Activated CD4-positive, alpha-beta T cell treated with anti-CD3 and anti-CD28 coated beads for 36 hours (primary cell): ENCODE measurements around the gene OTUB1. TPM values are rescaled to one million over a fixed set of nuclear protein-coding genes. Genes with fewer than 3 reads are reported as not detected.

Experiments
- ATAC-seq: fragments of 200-7000 bp; cut with Tn5 transposase; one replicate; pipeline ENCODE4 v1.10.0; 2021; ENCODE audit warnings: mild to moderate bottlenecking, moderate library complexity
- CTCF ChIA-PET: fragments of 350-600 bp; sonication (Branson Sonifier 250); formaldehyde crosslinking; loops from one replicate; lab custom pipeline; 2021; ENCODE audit warnings: antibody characterized with exemption; lab: Charles Lee
- POLR2A ChIA-PET: fragments of 350-600 bp; sonication (Branson Sonifier 250); formaldehyde crosslinking; loops from one replicate; lab custom pipeline; 2021; ENCODE audit warnings: antibody characterized with exemption, inconsistent platforms; lab: Charles Lee
- DNase-seq: peaks from one replicate; pipeline ENCODE4 v3.0.0-alpha.2; 2020
- H3K27ac Mint-ChIP-seq: one replicate; pipeline ENCODE4 v1.8.0; 2021; ENCODE audit warnings: mixed read lengths
- H3K27me3 Mint-ChIP-seq: one replicate; pipeline ENCODE4 v1.8.0; 2021; ENCODE audit warnings: mixed read lengths
- H3K36me3 Mint-ChIP-seq: one replicate; pipeline ENCODE4 v1.8.0; 2021; ENCODE audit warnings: low read depth, mixed read lengths
- H3K4me1 Mint-ChIP-seq: one replicate; pipeline ENCODE4 v1.8.0; 2021; ENCODE audit warnings: mixed read lengths
- H3K4me3 Mint-ChIP-seq: one replicate; pipeline ENCODE4 v1.8.0; 2021; ENCODE audit warnings: mild to moderate bottlenecking, moderate library complexity, mixed read lengths
- H3K9me3 Mint-ChIP-seq: one replicate; pipeline ENCODE4 v1.8.0; 2021; ENCODE audit warnings: low read depth, mixed read lengths
- intact Hi-C, 2 experiments: fragments of 100-400 bp; cut with DNase I in 1 of 2; cut with micrococcal nuclease in 1 of 2; formaldehyde crosslinking; loops; one replicate each; pipeline versions ENCODE4 v1.14.2 to v1.15.1; 2022 to 2024; cut with DNase I, micrococcal nuclease
- total RNA-seq, 2 experiments: library from RNA; stranded (reverse); gene quantifications; one replicate each; pipeline ENCODE4 v1.2.3, GENCODE V29; 2021

OTUB1 gene
- total RNA-seq, 2 experiments from 2014 or later: 77.4 to 86.1 TPM

DNA sequence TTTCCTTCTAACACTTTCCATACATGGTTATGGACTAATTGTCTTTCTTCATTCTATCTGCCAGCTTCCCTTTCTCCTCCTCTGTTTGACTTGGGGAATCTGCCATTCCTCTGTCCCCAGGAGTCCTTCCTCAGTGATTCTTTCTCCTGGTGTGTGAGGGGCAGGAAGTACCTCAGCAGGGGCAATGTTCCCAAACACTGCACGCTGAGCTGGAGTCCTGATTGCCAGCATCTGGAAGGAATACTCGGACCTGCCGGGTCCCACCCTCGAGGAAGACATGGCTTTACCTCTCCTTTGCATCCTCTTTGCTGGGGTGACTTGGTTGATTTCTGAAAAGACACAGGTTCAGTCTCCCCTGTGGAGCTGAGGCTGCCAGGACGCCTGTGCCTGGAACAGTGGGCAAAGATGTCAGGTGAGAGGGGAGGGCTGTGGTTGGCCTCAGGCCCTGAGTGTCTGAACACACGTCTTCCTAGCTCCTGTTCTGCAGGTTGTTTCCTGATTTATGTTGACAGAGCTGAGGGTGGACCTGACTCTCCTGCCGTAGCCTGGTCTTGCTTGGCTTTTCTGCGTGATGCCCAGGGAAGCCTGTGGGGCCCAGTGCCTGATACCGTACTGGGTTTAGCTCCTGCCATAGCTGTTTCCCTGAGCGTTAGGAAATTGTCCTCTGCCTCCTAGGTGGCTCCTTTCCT, 7.5 kb upstream of the OTUB1 start:
- peak overlapping the region; percentile 34 for H3K27ac Mint-ChIP-seq
- H3K4me1 Mint-ChIP-seq: peaks cover 20% of the 10 kb centered on the region
- ChIA-PET POLR2A (interaction anchor here (0.7 kb wide), 1 partner anchor 1158 kb away, joined by 5 read pairs; no protein-coding TSS in a partner anchor), CTCF (interaction anchor here (0.8 kb wide), 1 partner anchor 208 kb away, joined by 3 read pairs; no protein-coding TSS in a partner anchor)
- DNase-seq: no peak
- ATAC-seq: no peak
- H3K9me3 Mint-ChIP-seq: no peaks in the 10 kb centered on the region
- intact Hi-C loops: no loop called here
- no peaks in the 10 kb centered on the region for H3K27me3 Mint-ChIP-seq
- no peak overlapping the region for H3K4me3 Mint-ChIP-seq
- H3K36me3 Mint-ChIP-seq: peaks cover 31% of the 10 kb centered on the region

- POLR2A ChIA-PET: no interaction called here
- intact Hi-C loops: no loop called here
Observed at GRCh38 chr11:63979426-63979825, 6.8 kb upstream of the OTUB1 start.

GRCh38 chr11:63985812-63986155, 454 bp upstream of the OTUB1 start:
- Mint-ChIP-seq H3K27me3 (no peaks in the 10 kb centered on the region), H3K27ac (peak overlapping the region; percentile 89), H3K9me3 (no peaks in the 10 kb centered on the region), H3K36me3 (peaks cover 20% of the 10 kb centered on the region), H3K4me3 (peak overlapping the region; percentile 93), H3K4me1 (peaks cover 23% of the 10 kb centered on the region)
- ChIA-PET POLR2A (interaction anchor here (0.9 kb wide), 1 partner anchor 147 kb away, joined by 3 read pairs; the partner anchor contains the start of gene MARK2), CTCF (interaction anchor here (0.9 to 1.1 kb wide), 3 partner anchors 30 to 219 kb away, joined by 3 to 4 read pairs (median 3); no protein-coding TSS in a partner anchor)
- peak; percentile 81 for DNase-seq
- intact Hi-C loops: loop anchor here (1.0 to 10.0 kb wide), 13 partner anchors 11 to 1105 kb away; partner anchors contain the start of genes COX8A (in 2 of the 2), BAD (in 1 of the 2), CATSPERZ (in 1 of the 2) and DNAJC4 (in 1 of the 2)
- peak; percentile 83 for ATAC-seq

More at GRCh38 chr11:63979426-63979825, 6.8 kb upstream of the OTUB1 start:
- Mint-ChIP-seq H3K4me1 (peaks cover 16% of the 10 kb centered on the region), H3K4me3 (no peak overlapping the region), H3K36me3 (peaks cover 28% of the 10 kb centered on the region), H3K27me3 (no peaks in the 10 kb centered on the region), H3K27ac (no peak overlapping the region), H3K9me3 (no peaks in the 10 kb centered on the region)
- ATAC-seq: no peak
- DNase-seq: no peak
- CTCF ChIA-PET: no interaction called here

DNA sequence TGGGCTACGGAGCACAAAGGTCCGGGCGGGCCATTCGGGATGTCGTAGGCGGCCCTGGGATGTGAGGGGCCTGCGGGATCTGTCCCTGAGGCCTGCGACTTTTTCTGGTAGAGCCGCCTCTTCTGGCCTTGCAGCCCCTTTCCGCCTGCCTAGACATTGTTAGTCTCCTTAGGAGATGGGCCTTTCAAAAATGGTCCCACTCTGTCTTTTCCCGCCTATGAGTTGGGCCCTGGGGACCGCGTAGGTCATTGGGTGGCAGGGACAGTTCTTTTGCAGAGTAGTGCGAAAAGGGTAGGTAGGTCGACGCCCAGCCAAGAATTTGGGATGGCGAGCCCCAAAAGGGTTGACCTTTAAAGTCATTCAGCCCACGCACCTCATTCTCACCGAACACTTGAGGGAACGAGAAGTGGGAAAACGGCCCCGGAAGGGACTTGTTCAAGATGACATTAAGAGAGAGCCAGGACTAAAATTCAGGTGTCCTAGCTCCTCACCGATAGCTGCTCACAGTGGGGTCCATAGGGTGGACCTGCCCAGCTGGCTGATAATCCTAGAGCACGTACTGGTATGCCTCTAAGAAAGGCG, 785 bp downstream of the OTUB1 start:
- Mint-ChIP-seq H3K4me1 (peaks cover 26% of the 10 kb centered on the region), H3K27ac (peak overlapping the region; percentile 67), H3K36me3 (peaks cover 28% of the 10 kb centered on the region), H3K9me3 (no peaks in the 10 kb centered on the region), H3K4me3 (peak overlapping the region; percentile 76), H3K27me3 (no peaks in the 10 kb centered on the region)
- CTCF ChIA-PET: interaction anchor here (0.8 kb wide), 1 partner anchor 1364 kb away, joined by 3 read pairs; no protein-coding TSS in a partner anchor
- intact Hi-C loops: loop anchor here (1.0 to 10.0 kb wide), 13 partner anchors 10 to 1106 kb away; partner anchors contain the start of genes COX8A (in 2 of the 2), BAD (in 1 of the 2), CATSPERZ (in 1 of the 2) and DNAJC4 (in 1 of the 2)
- no peak for ATAC-seq
- POLR2A ChIA-PET: interaction anchor here (0.5 to 0.6 kb wide), 2 partner anchors 10 to 807 kb away, joined by 3 read pairs; no protein-coding TSS in a partner anchor
- no peak for DNase-seq

- no peaks in the 10 kb centered on the region for H3K27me3 Mint-ChIP-seq
- intact Hi-C loops: no loop called here
- H3K9me3 Mint-ChIP-seq: no peaks in the 10 kb centered on the region
- POLR2A ChIA-PET: interaction anchor here (0.5 kb wide), 1 partner anchor 355 kb away, joined by 3 read pairs; no protein-coding TSS in a partner anchor
- peaks cover 44% of the 10 kb centered on the region for H3K36me3 Mint-ChIP-seq
- H3K27ac Mint-ChIP-seq: no peak overlapping the region
- CTCF ChIA-PET: interaction anchor here (0.9 to 2.1 kb wide), 2 partner anchors 9 to 156 kb away, joined by 3 to 13 read pairs; no protein-coding TSS in a partner anchor
- no peak overlapping the region for H3K4me3 Mint-ChIP-seq
- DNase-seq (no peak), ATAC-seq (no peak)
- H3K4me1 Mint-ChIP-seq: peaks cover 18% of the 10 kb centered on the region
Observed at GRCh38 chr11:63991558-63991957, 5.3 kb downstream of the OTUB1 start.

DNA sequence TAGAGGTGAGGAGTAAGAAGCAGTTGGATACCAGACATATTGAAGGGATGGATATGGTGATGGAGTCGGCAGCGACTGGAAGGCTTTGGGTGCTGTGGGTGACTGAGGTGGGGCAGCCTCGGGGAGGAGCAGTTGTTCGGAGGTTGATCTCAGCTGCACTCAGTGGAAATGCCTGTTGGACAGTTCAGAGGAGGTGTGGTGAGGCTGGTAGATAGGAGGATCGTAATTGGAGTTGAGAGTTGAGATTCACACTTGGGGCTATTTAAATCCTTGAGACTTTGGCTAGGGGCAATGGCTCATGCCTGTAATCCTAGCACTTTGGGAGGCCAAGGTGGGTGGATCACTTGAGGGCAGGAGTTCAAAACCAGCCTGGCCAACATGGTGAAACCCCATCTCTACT, 6.9 kb downstream of the OTUB1 start:
- Mint-ChIP-seq H3K4me3 (no peak overlapping the region), H3K9me3 (no peaks in the 10 kb centered on the region), H3K36me3 (peaks cover 49% of the 10 kb centered on the region), H3K27me3 (no peaks in the 10 kb centered on the region), H3K4me1 (peaks cover 9% of the 10 kb centered on the region), H3K27ac (no peak overlapping the region)
- ChIA-PET POLR2A (no interaction called here), CTCF (no interaction called here)
- intact Hi-C loops: no loop called here
- ATAC-seq (no peak), DNase-seq (no peak)

DNA sequence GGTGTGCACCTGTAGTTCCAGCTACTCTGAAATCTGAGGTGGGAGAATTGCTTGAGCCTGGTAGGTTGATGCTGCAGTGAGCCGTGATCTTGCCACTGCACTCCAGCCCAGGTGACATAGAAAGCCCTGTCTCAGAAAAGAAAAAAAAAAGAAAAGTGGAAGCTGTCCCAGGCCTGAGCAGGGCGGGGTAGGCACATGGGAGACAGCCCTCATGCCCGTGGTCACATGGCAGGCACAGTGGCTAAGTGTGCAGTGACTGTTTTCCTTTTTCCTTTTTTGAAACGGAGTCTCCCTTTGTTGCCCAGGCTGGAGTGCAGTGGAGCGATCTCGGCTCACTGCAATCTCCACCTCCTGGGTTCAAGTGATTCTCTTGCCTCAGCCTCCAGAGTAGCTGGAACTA, 7.8 kb downstream of the OTUB1 start:
- H3K4me3 Mint-ChIP-seq: no peak overlapping the region
- DNase-seq (no peak), ATAC-seq (no peak)
- H3K4me1 Mint-ChIP-seq: peaks cover 4% of the 10 kb centered on the region
- intact Hi-C loops: no loop called here
- no peak overlapping the region for H3K27ac Mint-ChIP-seq
- CTCF ChIA-PET: interaction anchor here (0.7 kb wide), 1 partner anchor 10 kb away, joined by 3 read pairs; no protein-coding TSS in a partner anchor
- H3K9me3 Mint-ChIP-seq: no peaks in the 10 kb centered on the region
- H3K27me3 Mint-ChIP-seq: no peaks in the 10 kb centered on the region
- peaks cover 44% of the 10 kb centered on the region for H3K36me3 Mint-ChIP-seq
- POLR2A ChIA-PET: interaction anchor here (0.6 to 0.7 kb wide), 2 partner anchors 81 to 382 kb away, joined by 3 to 6 read pairs; no protein-coding TSS in a partner anchor

DNA sequence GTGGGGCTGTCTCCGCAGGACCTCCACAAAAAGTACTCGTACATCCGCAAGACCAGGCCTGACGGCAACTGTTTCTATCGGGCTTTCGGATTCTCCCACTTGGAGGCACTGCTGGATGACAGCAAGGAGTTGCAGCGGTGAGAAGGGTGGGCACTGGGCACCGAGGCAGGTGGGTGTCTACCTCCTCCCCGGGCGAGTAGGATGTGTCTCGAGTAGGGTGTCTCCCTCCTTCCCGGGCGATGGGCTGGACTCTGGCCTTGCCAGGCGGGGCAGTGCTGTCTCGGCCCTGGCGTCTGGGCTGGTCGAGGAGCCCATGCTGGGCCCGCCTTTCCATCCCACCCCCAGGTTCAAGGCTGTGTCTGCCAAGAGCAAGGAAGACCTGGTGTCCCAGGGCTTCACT, 10.3 kb downstream of the OTUB1 start:
- DNase-seq (no peak), ATAC-seq (no peak)
- Mint-ChIP-seq H3K27me3 (peaks cover 2% of the 10 kb centered on the region), H3K4me1 (peaks cover 7% of the 10 kb centered on the region), H3K36me3 (peaks cover 30% of the 10 kb centered on the region), H3K4me3 (no peak overlapping the region), H3K9me3 (no peaks in the 10 kb centered on the region), H3K27ac (no peak overlapping the region)
- POLR2A ChIA-PET: no interaction called here
- intact Hi-C loops: no loop called here
- CTCF ChIA-PET: no interaction called here

GRCh38 chr11:63997104-63997700, 11.0 kb downstream of the OTUB1 start:
- H3K27me3 Mint-ChIP-seq: peaks cover 2% of the 10 kb centered on the region
- no peak overlapping the region for H3K4me3 Mint-ChIP-seq
- H3K36me3 Mint-ChIP-seq: peaks cover 27% of the 10 kb centered on the region
- DNase-seq (no peak), ATAC-seq (no peak)
- no peaks in the 10 kb centered on the region for H3K9me3 Mint-ChIP-seq
- ChIA-PET POLR2A (no interaction called here), CTCF (interaction anchor here (0.6 kb wide), 1 partner anchor 39 kb away, joined by 3 read pairs; no protein-coding TSS in a partner anchor)
- H3K27ac Mint-ChIP-seq: no peak overlapping the region
- intact Hi-C loops: loop anchor here in 1 of 2 experiments (1.0 kb wide), 1 partner anchor 11 kb away; the partner anchor contains the start of gene OTUB1
- H3K4me1 Mint-ChIP-seq: peaks cover 4% of the 10 kb centered on the region

DNA sequence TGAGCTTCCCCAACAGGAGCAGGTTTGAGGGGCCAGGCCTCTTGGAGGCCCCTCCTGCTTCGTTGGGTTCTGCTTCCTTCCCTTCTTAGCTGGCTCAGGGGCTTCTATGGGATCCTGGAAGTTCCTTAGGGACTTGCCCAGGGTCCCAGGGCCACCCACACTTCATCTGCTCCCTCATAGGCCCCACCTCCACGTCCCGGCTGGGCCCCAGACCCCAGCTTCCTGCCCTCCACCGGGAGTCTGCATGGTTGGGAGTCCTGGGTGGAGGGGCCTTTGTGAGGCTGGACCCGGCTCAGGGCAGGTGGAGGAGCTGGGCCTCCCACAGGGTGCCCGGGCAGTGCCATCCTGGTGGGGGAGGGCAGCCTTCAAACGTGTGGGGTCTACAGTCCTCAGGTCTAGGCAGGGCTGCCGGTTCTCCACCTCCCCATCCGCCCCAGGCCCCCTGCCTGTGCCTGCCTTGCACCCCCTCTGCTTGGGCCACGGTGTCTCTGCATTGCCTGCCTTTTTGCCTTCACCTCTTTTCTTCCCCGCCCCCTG, 11.6 kb downstream of the OTUB1 start:
- Mint-ChIP-seq H3K27ac (no peak overlapping the region), H3K4me3 (no peak overlapping the region), H3K9me3 (no peaks in the 10 kb centered on the region), H3K4me1 (peaks cover 4% of the 10 kb centered on the region), H3K36me3 (peaks cover 27% of the 10 kb centered on the region), H3K27me3 (peaks cover 2% of the 10 kb centered on the region)
- ChIA-PET POLR2A (no interaction called here), CTCF (interaction anchor here (0.6 kb wide), 1 partner anchor 40 kb away, joined by 3 read pairs; no protein-coding TSS in a partner anchor)
- ATAC-seq: no peak
- DNase-seq: no peak
- intact Hi-C loops: loop anchor here in 1 of 2 experiments (1.0 kb wide), 1 partner anchor 12 kb away; the partner anchor contains the start of gene OTUB1
